NK-92 treated with Interleukin-12 subunit alpha and Interleukin-12 subunit beta, amount 100 ng/mL, for 24 hours (cell line): Measurements from ENCODE around the gene GALNT2.

Experiments used
- DNase-seq: peaks from one replicate; lab custom pipeline; 2025; lab: John Stamatoyannopoulos, UW

The GALNT2 gene

GRCh38 chr1:230322967-230323547, 256.0 kb downstream of the GALNT2 start:
- no peak for DNase-seq

DNA sequence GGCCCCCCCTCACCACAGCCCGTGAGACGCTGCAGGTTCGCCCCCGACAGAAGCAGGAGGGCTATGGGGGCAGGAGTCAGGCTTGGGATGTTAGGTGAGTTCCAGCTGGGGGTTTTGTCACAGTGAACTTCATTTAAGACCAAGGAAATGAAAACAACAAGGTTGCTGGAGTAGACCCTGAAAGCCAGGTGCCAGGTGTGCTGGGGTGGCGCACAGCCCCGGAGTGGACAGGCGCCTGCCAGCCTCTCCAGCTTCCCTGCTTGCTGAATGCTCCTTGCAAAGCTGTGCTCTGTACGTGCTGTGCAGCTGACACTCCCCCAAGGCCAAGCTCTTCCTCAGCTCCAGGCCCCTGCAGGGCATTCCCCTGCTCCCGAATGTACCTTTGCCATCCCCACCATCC, 256.6 kb downstream of the GALNT2 start:
- DNase-seq = no peak

GRCh38 chr1:230326971-230327891, 260.2 kb downstream of the GALNT2 start:
- DNase-seq = no peak

GRCh38 chr1:230327892-230328284, 260.9 kb downstream of the GALNT2 start:
- no peak for DNase-seq

GRCh38 chr1:230328342-230329015, 261.4 kb downstream of the GALNT2 start:
- DNase-seq = no peak

- DNase-seq = no peak
These were observed 263.1 kb downstream of the GALNT2 start for GRCh38 chr1:230330157-230330556.
